GM12878 (cell line): ENCODE data around the gene POLN. TPM values are rescaled to one million over a fixed set of nuclear protein-coding genes. Genes with fewer than 3 reads are reported as not detected.

Experiments
- ATAC-seq: fragments of 200-7000 bp; cut with Tn5 transposase; 3 replicates; pipeline ENCODE4 v1.9.1; 2020; ENCODE audit warnings: mild to moderate bottlenecking, moderate library complexity
- BruUV-seq: library from RNA; stranded (reverse); fragments of 400-500 nt; replicated peaks from 2 replicates; lab custom pipeline; 2021; lab: Mats Ljungman, UMichigan
- CTCF ChIA-PET: fragments of 300-600 bp; sonication (Branson Sonifier 250); formaldehyde crosslinking; extraction: SDS; loops from one replicate; lab custom pipeline; 2021; ENCODE audit warnings: inconsistent platforms; lab: Yijun Ruan, JAX
- POLR2A ChIA-PET: fragments of 350-600 bp; formaldehyde crosslinking; extraction: SDS; loops from one replicate; lab custom pipeline; 2021; ENCODE audit warnings: inconsistent platforms; lab: Charles Lee
- RAD21 ChIA-PET: fragments of 300-600 bp; sonication (Branson Sonifier 250); formaldehyde crosslinking; loops from one replicate; lab custom pipeline; 2023; ENCODE audit warnings: antibody characterized with exemption; ENCODE audit not compliant: unreplicated experiment; lab: Charles Lee
- SMC1A ChIA-PET: fragments of 300-600 bp; sonication (Branson Sonifier 250); formaldehyde crosslinking; loops from one replicate; lab custom pipeline; 2023; ENCODE audit not compliant: unreplicated experiment, uncharacterized antibody; lab: Charles Lee
- DNase-seq: peaks from one replicate; pipeline ENCODE4 v3.0.0-alpha.2; 2011; ENCODE audit warnings: low read depth, low spot score
- FAIRE-seq: peaks from 3 replicates; lab custom pipeline; 2011; peaks lifted over from hg19 to GRCh38; lab: Jason Lieb, UNC
- H2AFZ ChIP-seq: 2 replicates; pipeline ENCODE4 v1.6.0; 2011; ENCODE audit warnings: low read depth, low read length, control low read depth; ENCODE audit not compliant: control insufficient read depth
- H3K27ac ChIP-seq: 2 replicates; pipeline ENCODE4 v1.5.1; 2011; ENCODE audit warnings: control low read depth; ENCODE audit not compliant: control insufficient read depth, insufficient read depth
- H3K27me3 ChIP-seq, 2 experiments: replicated peaks in 1 of 2; 2 replicates each; pipeline versions ENCODE4 v1.6.0 to v1.6.1; 2011; ENCODE audit warnings: low read length in 1 of 2; ENCODE audit not compliant: control insufficient read depth in 2 of 2, insufficient read depth in 2 of 2
- H3K36me3 ChIP-seq, 2 experiments: 2 replicates each; pipeline ENCODE4 v1.5.1; 2011; ENCODE audit warnings: low read length in 1 of 2; ENCODE audit not compliant: control insufficient read depth in 2 of 2, insufficient read depth in 2 of 2
- H3K4me1 ChIP-seq: 2 replicates; pipeline ENCODE4 v1.6.1; 2011; ENCODE audit warnings: mild to moderate bottlenecking, low read length, moderate library complexity, mixed read lengths; ENCODE audit not compliant: control insufficient read depth, insufficient read depth
- H3K4me2 ChIP-seq: 2 replicates; pipeline ENCODE4 v1.6.0; 2011; ENCODE audit warnings: control low read depth; ENCODE audit not compliant: control insufficient read depth, insufficient read depth
- H3K4me3 ChIP-seq: fragments of 200-600 bp; sonication (generic); 2 replicates; pipeline ENCODE4 v1.5.1; 2016
- H3K79me2 ChIP-seq: 2 replicates; pipeline ENCODE4 v1.6.0; 2011; ENCODE audit warnings: low read length; ENCODE audit not compliant: control insufficient read depth, insufficient read depth
- H3K9ac ChIP-seq: 2 replicates; pipeline ENCODE4 v1.8.0; 2011; ENCODE audit warnings: low read length, control low read depth, mixed read lengths; ENCODE audit not compliant: control insufficient read depth, insufficient read depth
- H3K9me3 ChIP-seq: replicated peaks from 3 replicates; pipeline ENCODE4 v1.5.1; 2011; ENCODE audit warnings: mild to moderate bottlenecking, low read length; ENCODE audit not compliant: control insufficient read depth, insufficient read depth
- H4K20me1 ChIP-seq: 2 replicates; pipeline ENCODE4 v1.6.0; 2011; ENCODE audit not compliant: control insufficient read depth, insufficient read depth
- E2F8 ChIP-seq: fragments of 450-650 bp; IDR thresholded peaks from 2 replicates; pipeline ENCODE4 v1.6.1; 2018; ENCODE audit warnings: mild to moderate bottlenecking, low read depth, moderate library complexity; ENCODE audit not compliant: partially characterized antibody
- ETV6 ChIP-seq, 2 experiments: fragments of 450-650 bp in 1 of 2; IDR thresholded peaks in 1 of 2; conservative IDR thresholded peaks in 1 of 2; 2 replicates each; pipeline ENCODE4 v1.6.1; 2014; ENCODE audit warnings: antibody characterized with exemption in 1 of 2, borderline replicate concordance in 1 of 2, low read depth in 1 of 2, mild to moderate bottlenecking in 1 of 2, moderate library complexity in 1 of 2
- IKZF2 ChIP-seq, 2 experiments: fragments of 450-650 bp; IDR thresholded peaks; 2 replicates each; pipeline ENCODE4 v1.6.1; 2017; ENCODE audit warnings: mild to moderate bottlenecking in 2 of 2, moderate library complexity in 2 of 2
- MYB ChIP-seq: fragments of 150-350 bp; IDR thresholded peaks from 2 replicates; pipeline ENCODE4 v1.6.1; 2014; ENCODE audit warnings: mild to moderate bottlenecking, low read depth, low read length, borderline replicate concordance
- PAX5 ChIP-seq: IDR thresholded peaks from 2 replicates; pipeline ENCODE4 v1.6.1; 2011; ENCODE audit warnings: low read depth, low read length, borderline replicate concordance
- PAX8 ChIP-seq: fragments of 450-650 bp; IDR thresholded peaks from 2 replicates; pipeline ENCODE4 v1.6.1; 2017; ENCODE audit warnings: mild to moderate bottlenecking, moderate library complexity
- PKNOX1 ChIP-seq: fragments of 450-650 bp; IDR thresholded peaks from 2 replicates; pipeline ENCODE4 v1.6.1; 2016; ENCODE audit warnings: mild to moderate bottlenecking
- RAD51 ChIP-seq: fragments of 450-650 bp; IDR thresholded peaks from 2 replicates; pipeline ENCODE4 v1.6.1; 2016; ENCODE audit warnings: moderate library complexity, mild to moderate bottlenecking, inconsistent platforms
- STAT3 ChIP-seq: IDR thresholded peaks from 2 replicates; pipeline ENCODE4 v1.6.1; 2011; ENCODE audit warnings: low read depth, low read length, improper control_type of control experiment
- ZBTB11 ChIP-seq: fragments of 450-650 bp; formaldehyde crosslinking; IDR thresholded peaks from 2 replicates; pipeline ENCODE4 v1.5.0; 2022; ENCODE audit warnings: mild to moderate bottlenecking, missing genetic modification characterization
- ZBTB33 ChIP-seq: fragments of 450-650 bp; IDR thresholded peaks from 2 replicates; pipeline ENCODE4 v1.6.1; 2017; ENCODE audit warnings: mild to moderate bottlenecking
- WGBS: methylation state at CpG from one replicate; pipeline ENCODE4 v1.1.6; 2016; ENCODE audit warnings: low lambda C conversion rate; ENCODE audit not compliant: insufficient replicate concordance, insufficient coverage; ENCODE audit errors: missing lambda C conversion rate; 5-methylcytosine and 5-hydroxymethylcytosine counted together
- in situ Hi-C: fragments of 300-500 bp; cut with MboI; formaldehyde crosslinking; loops from 9 replicates; pipeline ENCODE4 v1.14.3; 2018; ENCODE audit warnings: mixed read lengths
- intact Hi-C: fragments of 100-400 bp; cut with micrococcal nuclease; formaldehyde crosslinking; loops from one replicate; pipeline ENCODE4 v1.14.2; 2022; ENCODE audit not compliant: unreplicated experiment
- polyA plus RNA-seq, 11 experiments: library from polyadenylated mRNA; depleted of rRNA in 4 of 11; unstranded in 6 of 11; stranded (reverse) in 5 of 11; fragments of >200 nt; fragmentation: Nextera tagmentation in 4 of 11; fragmentation: Illumina TruSeq in 1 of 11; extraction: Ambion mirVana in 4 of 11; extraction: Trizol in 1 of 11; gene quantifications; 1 replicate in 1 of 11; 2 replicates in 10 of 11; pipeline versions ENCODE4 v1.2.1 to v1.2.3, GENCODE V29; 2011 to 2016; ENCODE audit warnings: inconsistent platforms in 2 of 11, missing spikeins in 2 of 11, low read depth in 1 of 11
- total RNA-seq, 4 experiments: library from RNA; depleted of rRNA in 3 of 4; stranded (reverse); fragments of >200 nt in 3 of 4; fragmentation: Illumina TruSeq in 1 of 4; extraction: Trizol in 1 of 4; gene quantifications; 2 replicates each; pipeline versions ENCODE4 v1.2.1 to v1.2.3, GENCODE V29; 2013 to 2021

Gene POLN
- total and polyA plus RNA-seq, 10 of the 15 experiments (the other 5 are each of a cell fraction or from before 2014, with no cell fraction given): 0.09 to 2.0 (median 0.95) TPM; not detected in 1

GRCh38 chr4:2116687-2117400, 125.1 kb downstream of the POLN start (continued):
- TF ChIP-seq RAD51: no peak
- no peak for TF ChIP-seq ETV6 (conservative IDR thresholded peaks at IDR 0.05 in 1 of 2, IDR thresholded peaks at IDR 0.05 in 1 of 2; ENCODE audit: borderline replicate concordance in 1 of 2, low read depth in 1 of 2)
- no peak for TF ChIP-seq PAX5
- TF ChIP-seq, all 136 proteins: peak for 0

GRCh38 chr4:2105559-2105958, 136.4 kb downstream of the POLN start:
- no peak for DNase-seq
- peaks cover 22% of the 10 kb centered on the region for H3K9me3 ChIP-seq
- intact Hi-C loops: no loop called here
- H3K36me3 ChIP-seq: no peaks in the 10 kb centered on the region
- POLR2A ChIA-PET: no interaction called here
- no peak for ATAC-seq
- peaks cover 8% of the 10 kb centered on the region for H3K4me1 ChIP-seq
- H3K4me3 ChIP-seq: no peak overlapping the region
- H3K79me2 ChIP-seq: no peaks in the 10 kb centered on the region
- RAD21 ChIA-PET: no interaction called here
- H3K4me2 ChIP-seq: no peak overlapping the region
- H2AFZ ChIP-seq: no peak overlapping the region
- FAIRE-seq: no peak
- no peaks in the 10 kb centered on the region; a peak in 1 of 4 replicates for H3K27me3 ChIP-seq
- 0% methylated on average over 1 of the region's 1 CpG for WGBS
- CTCF ChIA-PET: no interaction called here
- H3K9ac ChIP-seq: no peak overlapping the region
- H3K27ac ChIP-seq: no peak overlapping the region
- SMC1A ChIA-PET: no interaction called here
- H4K20me1 ChIP-seq: no peaks in the 10 kb centered on the region
- in situ Hi-C loops: no loop called here
- no TSS peak for BruUV-seq
- TF ChIP-seq MYB (no peak), ZBTB11 (no peak), STAT3 (no peak), PAX8 (no peak), PKNOX1 (no peak), IKZF2 (IDR thresholded peaks at IDR 0.05) (no peak), ZBTB33 (no peak), E2F8 (no peak)
